Skin epidermis (tissue), 12 donors: ENCODE measurements around the gene TEX22.
"Not testable (repeated sequence)": the region's sequence is repeated elsewhere in the genome, so short reads cannot be mapped to it uniquely, and the experiment has no call there.

ENCODE experiments used
- H3K27ac ChIP-seq, 21 experiments: fragments of 200-600 bp; sonication (generic) in 11 of 21; one replicate each; pipeline ENCODE4 v1.5.0; 2020; ENCODE audit warnings: mild to moderate bottlenecking in 3 of 21, inconsistent platforms in 2 of 21, moderate library complexity in 2 of 21
- H3K4me3 ChIP-seq, 7 experiments: fragments of 200-600 bp; sonication (generic) in 2 of 7; one replicate each; pipeline ENCODE4 v1.5.0; 2020; ENCODE audit warnings: inconsistent platforms in 2 of 7, mild to moderate bottlenecking in 2 of 7, moderate library complexity in 1 of 7

TEX22 gene

GRCh38 chr14:105398044-105398725 is at the start of gene TEX22:
TSS of gene TEX22 (plus strand) at chr14:105398538. CDS start at chr14:105399341, 803 bp downstream.
- peak within 1 kb of the TSS; percentile 56 to 96 (median 91) for H3K27ac ChIP-seq

GRCh38 chr14:105348945-105349699 is 49.2 kb upstream of the TEX22 start:
- Histone ChIP-seq H3K27ac (no peak overlapping the region), H3K4me3 (no peak overlapping the region)

More at GRCh38 chr14:105398044-105398725, at the start of gene TEX22:
- peak within 1 kb of the TSS; percentile 48 to 91 (median 78) for H3K4me3 ChIP-seq

- Histone ChIP-seq H3K27ac (no peak overlapping the region), H3K4me3 (no peak overlapping the region)
These were observed 48.3 kb upstream of the TEX22 start for GRCh38 chr14:105349992-105350391.

GRCh38 chr14:105350450-105351244 is 47.7 kb upstream of the TEX22 start:
- Histone ChIP-seq H3K27ac (no peak overlapping the region), H3K4me3 (no peak overlapping the region)

GRCh38 chr14:105351410-105351809 is 46.9 kb upstream of the TEX22 start:
- H3K27ac ChIP-seq: no peak overlapping the region

GRCh38 chr14:105351920-105352851 is 46.2 kb upstream of the TEX22 start:
- peak overlapping the region in 1 of 21 experiments; percentile 20 for H3K27ac ChIP-seq
- no peak overlapping the region for H3K4me3 ChIP-seq

More at GRCh38 chr14:105351410-105351809, 46.9 kb upstream of the TEX22 start:
- H3K4me3 ChIP-seq: no peak overlapping the region

- no peak overlapping the region for H3K27ac ChIP-seq
- no peak overlapping the region for H3K4me3 ChIP-seq
These were observed 45.2 kb upstream of the TEX22 start for GRCh38 chr14:105353136-105353535.

GRCh38 chr14:105354541-105354940 is 43.8 kb upstream of the TEX22 start:
- Histone ChIP-seq H3K4me3 (no peak overlapping the region), H3K27ac (no peak overlapping the region)

GRCh38 chr14:105355049-105355575 is 43.2 kb upstream of the TEX22 start:
- no peak overlapping the region for H3K4me3 ChIP-seq
- H3K27ac ChIP-seq: no peak overlapping the region

- no peak overlapping the region for H3K4me3 ChIP-seq
- H3K27ac ChIP-seq: no peak overlapping the region
These were observed 42.3 kb upstream of the TEX22 start for GRCh38 chr14:105355850-105356604.

GRCh38 chr14:105356927-105357326 is 41.4 kb upstream of the TEX22 start:
- Histone ChIP-seq H3K4me3 (no peak overlapping the region), H3K27ac (no peak overlapping the region)

- no peak overlapping the region for H3K27ac ChIP-seq
- H3K4me3 ChIP-seq: no peak overlapping the region
These were observed 40.7 kb upstream of the TEX22 start for GRCh38 chr14:105357626-105358025.

- H3K27ac ChIP-seq: no peak overlapping the region
- H3K4me3 ChIP-seq: no peak overlapping the region
These were observed 40.0 kb upstream of the TEX22 start for GRCh38 chr14:105358140-105358846.

- no peak overlapping the region for H3K27ac ChIP-seq
These were observed 39.4 kb upstream of the TEX22 start for GRCh38 chr14:105358943-105359342.

GRCh38 chr14:105361412-105361811 is 36.9 kb upstream of the TEX22 start:
- not testable (repeated sequence) for H3K27ac ChIP-seq, H3K4me3 ChIP-seq

More at GRCh38 chr14:105358943-105359342, 39.4 kb upstream of the TEX22 start:
- H3K4me3 ChIP-seq: no peak overlapping the region

GRCh38 chr14:105363847-105364708 is 34.3 kb upstream of the TEX22 start:
- Histone ChIP-seq H3K4me3 (peak overlapping the region in 1 of 7 experiments; percentile 19), H3K27ac (no peak overlapping the region)

GRCh38 chr14:105365101-105365500 is 33.2 kb upstream of the TEX22 start:
- Histone ChIP-seq H3K27ac (no peak overlapping the region), H3K4me3 (no peak overlapping the region)
